Ovary (tissue), 3 donors: Measurements from ENCODE around the gene PPP1R37.

ENCODE experiments used
- EP300 ChIP-seq: sonication (generic); formaldehyde crosslinking; IDR thresholded peaks from one replicate; pipeline ENCODE4 v1.6.1; 2017; ENCODE audit warnings: antibody characterized with exemption
- POLR2A ChIP-seq: fragments of 450-650 bp; IDR thresholded peaks from one replicate; pipeline ENCODE4 v1.6.1; 2017; ENCODE audit warnings: antibody characterized with exemption, mild to moderate bottlenecking, moderate library complexity
- TF ChIP-seq, protein P1 (sequence below), 3 donors: fragments of 450-650 bp in 2 of 3; fragments of 200-600 bp in 1 of 3; IDR thresholded peaks; one replicate each; pipeline versions ENCODE4 v1.5.1 to v1.8.0; 2016 to 2022; ENCODE audit warnings: antibody characterized with exemption in 3 of 3, mild to moderate bottlenecking in 1 of 3
- donor health status: DM: no; HTN: no; CAD: no.

GRCh38 chr19:45078390-45079062, 14.5 kb upstream of the PPP1R37 start:
- TF ChIP-seq, protein P1, sequence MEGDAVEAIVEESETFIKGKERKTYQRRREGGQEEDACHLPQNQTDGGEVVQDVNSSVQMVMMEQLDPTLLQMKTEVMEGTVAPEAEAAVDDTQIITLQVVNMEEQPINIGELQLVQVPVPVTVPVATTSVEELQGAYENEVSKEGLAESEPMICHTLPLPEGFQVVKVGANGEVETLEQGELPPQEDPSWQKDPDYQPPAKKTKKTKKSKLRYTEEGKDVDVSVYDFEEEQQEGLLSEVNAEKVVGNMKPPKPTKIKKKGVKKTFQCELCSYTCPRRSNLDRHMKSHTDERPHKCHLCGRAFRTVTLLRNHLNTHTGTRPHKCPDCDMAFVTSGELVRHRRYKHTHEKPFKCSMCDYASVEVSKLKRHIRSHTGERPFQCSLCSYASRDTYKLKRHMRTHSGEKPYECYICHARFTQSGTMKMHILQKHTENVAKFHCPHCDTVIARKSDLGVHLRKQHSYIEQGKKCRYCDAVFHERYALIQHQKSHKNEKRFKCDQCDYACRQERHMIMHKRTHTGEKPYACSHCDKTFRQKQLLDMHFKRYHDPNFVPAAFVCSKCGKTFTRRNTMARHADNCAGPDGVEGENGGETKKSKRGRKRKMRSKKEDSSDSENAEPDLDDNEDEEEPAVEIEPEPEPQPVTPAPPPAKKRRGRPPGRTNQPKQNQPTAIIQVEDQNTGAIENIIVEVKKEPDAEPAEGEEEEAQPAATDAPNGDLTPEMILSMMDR (IDR thresholded peaks at IDR 0.05), result no peak
- TF ChIP-seq POLR2A (no peak), EP300 (no peak)
